SKM-1 (cell line): ENCODE results near the gene PCDHGB5.
"Not testable (repeated sequence)": the region's sequence is repeated elsewhere in the genome, so short reads cannot be mapped to it uniquely, and the experiment has no call there.

Experiments
- DNase-seq: peaks from one replicate; lab custom pipeline; 2025; ENCODE audit not compliant: unreplicated experiment; lab: John Stamatoyannopoulos, UW

The PCDHGB5 gene

GRCh38 chr5:141375444-141376155 is 22.1 kb upstream of the PCDHGB5 start:
- DNase-seq: not testable (repeated sequence)

- DNase-seq: no peak
Observed at GRCh38 chr5:141382469-141383294, 15.1 kb upstream of the PCDHGB5 start, which contains the start of gene PCDHGA7. Gene PCDHGA7, plus strand, starts transcription at chr5:141382742. Its CDS starts 158 bp downstream, at chr5:141382900.

- DNase-seq: no peak
Observed at GRCh38 chr5:141383345-141383744, 14.4 kb upstream of the PCDHGB5 start.

- no peak for DNase-seq
Observed at GRCh38 chr5:141384471-141385267, 13.1 kb upstream of the PCDHGB5 start.

DNA sequence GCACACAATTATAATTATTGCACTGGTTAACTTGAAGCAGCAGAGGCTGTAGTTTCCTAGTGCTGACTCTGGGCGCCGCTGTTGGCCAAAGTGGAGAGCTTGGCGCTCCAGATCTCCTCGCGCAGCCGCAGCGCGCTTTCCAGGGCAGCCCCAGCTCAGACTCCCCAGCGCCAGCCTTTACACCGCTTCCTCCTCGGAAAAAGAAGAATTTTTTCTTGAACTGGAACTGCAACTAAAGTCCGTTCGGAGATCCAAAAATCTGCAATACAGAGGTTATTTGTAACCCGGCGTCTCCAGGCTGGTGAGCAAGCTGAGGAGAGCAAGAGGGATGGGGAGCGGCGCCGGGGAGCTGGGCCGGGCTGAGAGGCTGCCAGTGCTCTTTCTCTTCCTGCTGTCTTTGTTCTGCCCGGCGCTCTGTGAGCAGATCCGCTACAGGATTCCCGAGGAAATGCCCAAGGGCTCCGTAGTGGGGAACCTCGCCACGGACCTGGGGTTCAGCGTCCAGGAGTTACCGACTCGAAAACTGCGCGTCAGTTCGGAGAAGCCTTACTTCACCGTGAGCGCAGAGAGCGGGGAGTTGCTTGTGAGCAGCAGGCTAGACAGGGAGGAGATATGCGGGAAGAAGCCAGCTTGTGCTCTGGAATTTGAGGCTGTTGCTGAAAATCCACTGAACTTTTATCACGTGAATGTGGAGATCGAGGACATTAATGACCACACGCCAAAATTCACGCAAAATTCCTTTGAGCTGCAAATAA is 10.0 kb upstream of the PCDHGB5 start, which contains the start of gene PCDHGB4:
Gene PCDHGB4 (plus strand): TSS at position 142 of the 755 bp plus-strand sequence. CDS start 187 bp downstream, at position 329.
- not testable (repeated sequence) for DNase-seq

DNA sequence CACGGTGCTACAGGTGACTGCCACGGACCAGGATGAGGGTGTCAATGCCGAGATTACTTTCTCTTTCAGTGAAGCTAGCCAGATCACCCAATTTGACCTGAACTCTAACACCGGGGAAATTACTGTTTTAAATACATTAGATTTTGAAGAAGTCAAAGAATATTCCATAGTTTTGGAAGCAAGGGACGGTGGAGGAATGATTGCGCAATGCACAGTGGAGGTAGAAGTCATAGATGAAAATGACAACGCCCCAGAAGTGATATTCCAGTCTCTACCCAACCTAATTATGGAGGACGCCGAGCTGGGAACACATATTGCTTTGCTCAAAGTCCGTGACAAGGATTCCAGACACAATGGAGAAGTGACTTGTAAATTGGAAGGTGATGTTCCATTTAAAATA is 9.1 kb upstream of the PCDHGB5 start:
- no peak for DNase-seq

GRCh38 chr5:141389153-141390042 is 8.3 kb upstream of the PCDHGB5 start:
- DNase-seq: no peak

DNA sequence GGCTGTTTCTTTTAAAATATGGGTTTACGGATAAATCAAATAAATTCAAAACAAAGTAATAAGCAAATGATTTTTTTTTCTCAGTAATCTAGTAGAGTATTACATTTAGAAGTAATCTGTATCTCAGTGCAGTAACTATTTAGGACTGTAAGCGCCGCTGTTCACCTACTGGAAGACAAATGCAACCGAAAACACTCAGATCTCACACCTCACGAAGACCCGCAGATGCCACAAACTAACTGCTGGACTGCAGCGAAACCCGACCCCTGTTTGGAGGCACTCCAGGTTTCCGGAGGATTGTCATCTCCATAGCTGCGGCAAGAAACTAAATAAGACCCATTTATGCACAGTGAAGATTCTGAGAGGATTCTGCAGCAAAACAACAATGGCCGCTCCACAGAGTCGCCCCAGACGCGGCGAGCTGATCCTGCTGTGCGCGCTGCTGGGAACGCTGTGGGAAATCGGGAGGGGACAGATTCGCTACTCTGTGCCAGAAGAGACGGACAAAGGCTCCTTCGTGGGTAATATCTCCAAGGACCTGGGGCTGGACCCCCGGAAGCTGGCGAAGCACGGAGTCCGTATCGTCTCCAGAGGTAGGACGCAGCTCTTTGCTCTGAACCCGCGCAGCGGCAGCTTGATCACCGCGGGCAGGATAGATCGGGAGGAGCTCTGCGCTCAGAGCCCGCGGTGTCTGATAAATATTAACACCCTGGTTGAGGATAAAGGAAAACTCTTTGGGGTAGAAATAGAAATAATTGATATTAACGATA is 5.1 kb upstream of the PCDHGB5 start, which contains the start of gene PCDHGA8:
Gene PCDHGA8 (plus strand): TSS at position 205 of the 770 bp plus-strand sequence. CDS start 181 bp downstream, at position 386.
- DNase-seq: no peak

DNA sequence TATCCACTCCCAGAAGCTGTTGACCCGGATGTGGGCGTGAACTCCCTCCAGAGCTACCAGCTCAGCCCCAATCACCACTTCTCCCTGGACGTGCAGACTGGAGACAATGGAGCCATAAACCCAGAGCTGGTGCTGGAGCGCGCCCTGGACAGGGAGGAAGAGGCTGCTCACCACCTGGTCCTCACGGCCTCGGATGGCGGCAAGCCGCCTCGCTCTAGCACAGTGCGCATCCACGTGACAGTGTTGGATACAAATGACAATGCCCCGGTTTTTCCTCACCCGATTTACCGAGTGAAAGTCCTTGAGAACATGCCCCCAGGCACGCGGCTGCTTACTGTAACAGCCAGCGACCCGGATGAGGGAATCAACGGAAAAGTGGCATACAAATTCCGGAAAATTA is 4.5 kb upstream of the PCDHGB5 start:
- no peak for DNase-seq

DNA sequence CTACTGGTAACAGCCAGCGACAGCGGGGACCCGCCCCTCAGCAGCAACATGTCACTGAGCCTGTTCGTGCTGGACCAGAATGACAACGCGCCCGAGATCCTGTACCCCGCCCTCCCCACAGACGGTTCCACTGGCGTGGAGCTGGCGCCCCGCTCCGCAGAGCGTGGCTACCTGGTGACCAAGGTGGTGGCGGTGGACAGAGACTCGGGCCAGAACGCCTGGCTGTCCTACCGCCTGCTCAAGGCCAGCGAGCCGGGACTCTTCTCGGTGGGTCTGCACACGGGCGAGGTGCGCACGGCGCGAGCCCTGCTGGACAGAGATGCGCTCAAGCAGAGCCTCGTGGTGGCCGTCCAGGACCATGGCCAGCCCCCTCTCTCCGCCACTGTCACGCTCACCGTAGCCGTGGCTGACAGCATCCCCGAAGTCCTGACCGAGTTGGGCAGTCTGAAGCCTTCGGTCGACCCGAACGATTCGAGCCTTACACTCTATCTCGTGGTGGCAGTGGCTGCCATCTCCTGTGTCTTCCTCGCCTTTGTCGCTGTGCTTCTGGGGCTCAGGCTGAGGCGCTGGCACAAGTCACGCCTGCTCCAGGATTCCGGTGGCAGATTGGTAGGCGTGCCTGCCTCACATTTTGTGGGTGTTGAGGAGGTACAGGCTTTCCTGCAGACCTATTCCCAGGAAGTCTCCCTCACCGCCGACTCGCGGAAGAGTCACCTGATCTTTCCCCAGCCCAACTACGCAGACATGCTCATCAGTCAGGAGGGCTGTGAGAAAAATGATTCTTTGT is 3.2 kb upstream of the PCDHGB5 start:
- not testable (repeated sequence) for DNase-seq

- no peak for DNase-seq
Observed at GRCh38 chr5:141398608-141399007, 861 bp downstream of the PCDHGB5 start.

GRCh38 chr5:141399555-141400258 is 2.0 kb downstream of the PCDHGB5 start:
- no peak for DNase-seq

DNA sequence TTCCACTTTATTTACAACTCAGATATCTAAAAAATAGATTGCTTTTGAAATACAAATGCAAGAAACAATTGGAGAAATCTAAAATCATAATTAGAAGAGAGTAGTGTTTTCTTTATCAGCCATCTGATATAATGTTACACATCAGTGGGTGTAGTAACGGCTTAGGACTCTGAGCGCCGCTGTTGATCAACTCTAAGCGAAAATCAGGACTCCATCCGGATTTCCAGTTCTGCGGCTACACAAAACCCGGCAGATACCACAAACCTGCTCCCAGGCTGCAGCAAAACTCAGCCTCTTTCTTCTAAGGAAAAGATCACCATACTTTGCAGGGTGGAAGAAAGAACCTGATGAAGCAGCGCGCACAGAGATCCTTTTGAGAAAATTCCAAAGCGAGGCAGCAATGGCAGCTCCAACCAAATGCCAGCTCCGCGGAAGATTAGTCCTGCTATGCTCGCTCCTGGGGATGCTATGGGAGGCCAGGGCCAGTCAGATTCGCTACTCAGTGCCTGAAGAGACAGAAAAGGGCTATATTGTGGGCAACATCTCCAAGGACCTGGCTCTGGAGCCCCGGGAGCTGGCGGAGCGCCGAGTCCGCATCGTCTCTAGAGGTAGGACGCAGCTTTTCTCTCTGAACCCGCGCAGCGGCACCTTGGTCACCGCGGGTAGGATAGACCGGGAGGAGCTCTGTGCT is 5.0 kb downstream of the PCDHGB5 start, which contains the start of gene PCDHGA9:
Gene PCDHGA9 (plus strand): TSS at position 226 of the 691 bp plus-strand sequence. CDS start 175 bp downstream, at position 401.
- DNase-seq: no peak

GRCh38 chr5:141403387-141403786 is 5.6 kb downstream of the PCDHGB5 start:
- DNase-seq: no peak

DNA sequence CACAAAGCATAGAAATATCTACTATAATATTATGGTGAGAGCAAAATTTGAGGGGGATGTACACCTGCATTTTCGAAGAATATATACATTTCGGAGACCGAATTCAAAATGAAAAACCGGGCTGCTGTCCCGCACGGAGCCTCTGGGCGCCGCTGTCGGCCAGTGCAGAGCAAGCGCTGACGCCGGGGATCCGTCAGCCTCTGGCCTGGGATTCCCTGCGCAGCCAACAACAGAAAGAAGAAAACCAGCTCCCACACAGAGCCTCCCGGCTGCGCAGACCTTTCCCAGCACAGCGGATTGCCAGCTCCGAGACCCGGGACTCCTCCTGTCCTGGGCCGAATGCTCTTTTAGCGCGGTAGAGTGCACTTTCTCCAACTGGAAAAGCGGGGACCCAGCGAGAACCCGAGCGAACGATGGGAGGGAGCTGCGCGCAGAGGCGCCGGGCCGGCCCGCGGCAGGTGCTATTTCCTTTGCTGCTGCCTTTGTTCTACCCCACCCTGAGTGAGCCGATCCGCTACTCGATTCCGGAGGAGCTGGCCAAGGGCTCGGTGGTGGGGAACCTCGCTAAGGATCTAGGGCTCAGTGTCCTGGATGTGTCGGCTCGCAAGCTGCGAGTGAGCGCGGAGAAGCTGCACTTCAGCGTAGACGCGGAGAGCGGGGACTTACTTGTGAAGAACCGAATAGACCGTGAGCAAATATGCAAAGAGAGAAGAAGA is 10.2 kb downstream of the PCDHGB5 start, which contains the start of gene PCDHGB6:
Gene PCDHGB6 (plus strand): TSS at position 232 of the 716 bp plus-strand sequence. CDS start 182 bp downstream, at position 414.
- not testable (repeated sequence) for DNase-seq
